H1 (cell line): Measurements from ENCODE around the gene CDK13. TPM values are rescaled to one million over a fixed set of nuclear protein-coding genes. Genes with fewer than 3 reads are reported as not detected.

Source experiments
- CTCF ChIA-PET: fragments of 300-600 bp; sonication (Branson Sonifier 250); formaldehyde crosslinking; loops from one replicate; lab custom pipeline; 2021; ENCODE audit not compliant: partially characterized antibody; lab: Charles Lee
- POLR2A ChIA-PET: fragments of 300-600 bp; sonication (Branson Sonifier 250); formaldehyde crosslinking; loops from one replicate; lab custom pipeline; 2021; ENCODE audit warnings: inconsistent platforms; ENCODE audit not compliant: partially characterized antibody; lab: Charles Lee
- DNase-seq, 2 experiments: peaks; one replicate each; pipeline versions ENCODE4 v3.0.0 to v3.0.0-alpha.2; 2010 to 2022; ENCODE audit warnings: low spot score in 2 of 2, low read depth in 1 of 2, mixed read lengths in 1 of 2
- FAIRE-seq: peaks from 2 replicates; lab custom pipeline; 2011; peaks lifted over from hg19 to GRCh38; lab: Jason Lieb, UNC
- H2AFZ ChIP-seq: 2 replicates; pipeline ENCODE4 v1.8.1; 2012; ENCODE audit warnings: low read length, inconsistent platforms
- H2AK5ac ChIP-seq: 2 replicates; pipeline ENCODE4 v1.6.1; 2013; ENCODE audit warnings: low read depth, low read length
- H2BK120ac ChIP-seq: replicated peaks from 2 replicates; pipeline ENCODE3; 2013; ENCODE audit warnings: low read depth, low read length, inconsistent platforms
- H2BK12ac ChIP-seq: 2 replicates; pipeline ENCODE4 v1.6.1; 2013; ENCODE audit warnings: low read depth, low read length
- H2BK15ac ChIP-seq: 2 replicates; pipeline ENCODE4 v1.6.1; 2013; ENCODE audit warnings: low read length
- H2BK20ac ChIP-seq: 2 replicates; pipeline ENCODE4 v1.6.1; 2013; ENCODE audit warnings: low read length
- H2BK5ac ChIP-seq: 2 replicates; pipeline ENCODE4 v1.6.1; 2013; ENCODE audit warnings: low read depth, low read length
- H3K14ac ChIP-seq: 2 replicates; pipeline ENCODE4 v1.6.1; 2013; ENCODE audit warnings: inconsistent platforms; ENCODE audit not compliant: insufficient read length
- H3K18ac ChIP-seq: 2 replicates; pipeline ENCODE4 v1.6.1; 2013; ENCODE audit warnings: low read length; ENCODE audit errors: extremely low read depth
- H3K23ac ChIP-seq: 2 replicates; pipeline ENCODE4 v1.6.1; 2013; ENCODE audit warnings: inconsistent platforms; ENCODE audit not compliant: insufficient read length
- H3K23me2 ChIP-seq: 2 replicates; pipeline ENCODE4 v1.6.1; 2013; ENCODE audit warnings: low read depth, low read length
- H3K27ac ChIP-seq: 2 replicates; pipeline ENCODE4 v1.6.1; 2011; ENCODE audit warnings: low read depth, low read length, inconsistent platforms
- H3K27me3 ChIP-seq, 4 experiments: replicated peaks in 1 of 4; 1 replicate in 1 of 4; 2 replicates in 3 of 4; pipeline versions ENCODE4 v1.6.1 to v1.8.1; 2011 to 2013; ENCODE audit warnings: low read length in 3 of 4, mild to moderate bottlenecking in 3 of 4, inconsistent platforms in 2 of 4, mixed read lengths in 2 of 4, moderate library complexity in 1 of 4; ENCODE audit not compliant: control insufficient read depth in 3 of 4, insufficient read depth in 3 of 4; ENCODE audit errors: extremely low read depth in 1 of 4
- H3K36me3 ChIP-seq, 4 experiments: 2 replicates each; pipeline versions ENCODE4 v1.6.1 to v1.8.1; 2011 to 2013; ENCODE audit warnings: mild to moderate bottlenecking in 4 of 4, low read length in 3 of 4, moderate library complexity in 2 of 4, control low read depth in 1 of 4, inconsistent platforms in 1 of 4; ENCODE audit not compliant: insufficient read depth in 4 of 4, control insufficient read depth in 2 of 4
- H3K4ac ChIP-seq: replicated peaks from 2 replicates; pipeline ENCODE3; 2013; ENCODE audit warnings: low read length, low read depth, mixed read lengths, inconsistent platforms; ENCODE audit not compliant: insufficient read length
- H3K4me1 ChIP-seq, 4 experiments: replicated peaks in 1 of 4; 1 replicate in 1 of 4; 2 replicates in 3 of 4; pipeline versions ENCODE4 v1.6.1 to v1.8.1; 2011 to 2013; ENCODE audit warnings: low read length in 3 of 4, inconsistent platforms in 2 of 4, mixed read lengths in 1 of 4; ENCODE audit not compliant: insufficient read depth in 4 of 4, control insufficient read depth in 3 of 4
- H3K4me2 ChIP-seq, 2 experiments: 2 replicates each; pipeline versions ENCODE4 v1.6.1 to v1.8.1; 2011 to 2013; ENCODE audit warnings: low read depth in 2 of 2, low read length in 2 of 2, control low read depth in 1 of 2, inconsistent platforms in 1 of 2, mild to moderate bottlenecking in 1 of 2; ENCODE audit not compliant: insufficient read depth in 1 of 2
- H3K4me3 ChIP-seq, 4 experiments: fragments of 200-600, 300-600 bp in 1 of 4; sonication (generic), shearing (Covaris generic), sonication (Bioruptor Twin) in 1 of 4; 2 replicates each; pipeline versions ENCODE4 v1.5.1 to v1.8.1; 2011 to 2016; ENCODE audit warnings: low read length in 4 of 4, low read depth in 3 of 4, control low read depth in 2 of 4, inconsistent platforms in 2 of 4, mild to moderate bottlenecking in 2 of 4, mixed read lengths in 1 of 4, moderate library complexity in 1 of 4; ENCODE audit not compliant: insufficient read depth in 2 of 4; ENCODE audit errors: extremely low read depth in 1 of 4
- H3K56ac ChIP-seq: replicated peaks from 2 replicates; pipeline ENCODE3; 2013; ENCODE audit warnings: low read depth, mild to moderate bottlenecking, mixed read lengths, low read length, inconsistent platforms; ENCODE audit not compliant: insufficient read length
- H3K79me1 ChIP-seq: 2 replicates; pipeline ENCODE4 v1.6.1; 2013; ENCODE audit warnings: low read depth, low read length, control low read depth
- H3K79me2 ChIP-seq, 2 experiments: 2 replicates each; pipeline versions ENCODE4 v1.6.1 to v1.8.1; 2012 to 2013; ENCODE audit warnings: low read length in 2 of 2, mild to moderate bottlenecking in 2 of 2, inconsistent platforms in 1 of 2; ENCODE audit not compliant: insufficient read depth in 2 of 2, control insufficient read depth in 1 of 2
- H3K9ac ChIP-seq, 4 experiments: replicated peaks in 1 of 4; 1 replicate in 1 of 4; 2 replicates in 3 of 4; pipeline versions ENCODE4 v1.6.1 to v1.8.1; 2011 to 2013; ENCODE audit warnings: low read depth in 3 of 4, low read length in 3 of 4, control low read depth in 2 of 4, mild to moderate bottlenecking in 2 of 4, moderate library complexity in 2 of 4, inconsistent platforms in 1 of 4; ENCODE audit errors: extremely low read depth in 1 of 4
- H3K9me3 ChIP-seq, 2 experiments: 2 replicates each; pipeline versions ENCODE4 v1.6.1 to v1.8.1; 2012 to 2013; ENCODE audit warnings: mild to moderate bottlenecking in 2 of 2, moderate library complexity in 2 of 2, control low read depth in 1 of 2, inconsistent platforms in 1 of 2, low read depth in 1 of 2, low read length in 1 of 2, mixed read lengths in 1 of 2; ENCODE audit not compliant: insufficient read depth in 2 of 2
- H4K20me1 ChIP-seq, 2 experiments: replicated peaks in 1 of 2; 2 replicates each; pipeline versions ENCODE3 to v1.8.1; 2011 to 2013; ENCODE audit warnings: inconsistent platforms in 2 of 2, low read length in 2 of 2, mild to moderate bottlenecking in 1 of 2; ENCODE audit not compliant: insufficient read depth in 2 of 2, control insufficient read depth in 1 of 2
- H4K5ac ChIP-seq: 2 replicates; pipeline ENCODE4 v1.6.1; 2013; ENCODE audit warnings: low read length, low read depth, mixed read lengths, inconsistent platforms; ENCODE audit not compliant: insufficient read length
- H4K8ac ChIP-seq: 2 replicates; pipeline ENCODE4 v1.8.0; 2013; ENCODE audit warnings: mild to moderate bottlenecking, moderate library complexity, low read length, inconsistent platforms; ENCODE audit not compliant: insufficient read depth; ENCODE audit errors: extremely low read depth
- H4K91ac ChIP-seq: replicated peaks from 2 replicates; pipeline ENCODE3; 2013; ENCODE audit warnings: low read length, mixed read lengths, inconsistent platforms; ENCODE audit not compliant: insufficient read length
- ASH2L ChIP-seq: fragments of 200-600, 300-600 bp; sonication (generic); IDR thresholded peaks from one replicate; pipeline ENCODE4 v1.7.1; 2017; ENCODE audit warnings: low read length
- HDAC2 ChIP-seq, 2 experiments: fragments of 300-600 bp in 1 of 2; sonication (generic) in 1 of 2; IDR thresholded peaks; 2 replicates each; pipeline ENCODE4 v1.6.1; 2011 to 2012; ENCODE audit warnings: low read depth in 2 of 2, low read length in 2 of 2, mild to moderate bottlenecking in 2 of 2, moderate library complexity in 2 of 2, borderline replicate concordance in 1 of 2, inconsistent platforms in 1 of 2
- POU5F1 ChIP-seq: IDR thresholded peaks from 2 replicates; pipeline ENCODE4 v1.6.1; 2011; ENCODE audit warnings: low read depth, mild to moderate bottlenecking, low read length, moderate library complexity
- RAD21 ChIP-seq, 2 experiments: IDR thresholded peaks in 1 of 2; conservative IDR thresholded peaks in 1 of 2; 2 replicates each; pipeline ENCODE4 v1.6.1; 2011; ENCODE audit warnings: low read depth in 2 of 2, low read length in 2 of 2, improper control_type of control experiment in 1 of 2, inconsistent platforms in 1 of 2, mild to moderate bottlenecking in 1 of 2, moderate library complexity in 1 of 2
- SIRT6 ChIP-seq: IDR thresholded peaks from one replicate; pipeline ENCODE4 v1.7.1; 2012; ENCODE audit warnings: low read length, inconsistent platforms
- SP4 ChIP-seq: IDR thresholded peaks from 2 replicates; pipeline ENCODE4 v1.6.1; 2012; ENCODE audit warnings: low read length, inconsistent platforms
- SRF ChIP-seq: IDR thresholded peaks from 2 replicates; pipeline ENCODE4 v1.6.1; 2011; ENCODE audit warnings: mild to moderate bottlenecking, low read depth, low read length, moderate library complexity
- TAF1 ChIP-seq: IDR thresholded peaks from 2 replicates; pipeline ENCODE4 v1.6.1; 2011; ENCODE audit warnings: mild to moderate bottlenecking, low read depth, low read length
- TCF12 ChIP-seq: IDR thresholded peaks from 2 replicates; pipeline ENCODE4 v1.6.1; 2011; ENCODE audit warnings: low read depth, mild to moderate bottlenecking, low read length
- TEAD4 ChIP-seq: IDR thresholded peaks from 2 replicates; pipeline ENCODE4 v1.6.1; 2012; ENCODE audit warnings: low read depth, low read length, inconsistent platforms, mixed read lengths
- WGBS, 2 experiments: shearing (Covaris generic) in 1 of 2; methylation state at CpG; one replicate each; pipeline versions ENCODE4 v1.1.6 to v1.1.7; 2013 to 2015; ENCODE audit warnings: low lambda C conversion rate in 2 of 2, mixed read lengths in 2 of 2, inconsistent platforms in 1 of 2, low coverage in 1 of 2, missing lambda C conversion rate in 1 of 2; ENCODE audit not compliant: insufficient replicate concordance in 2 of 2, insufficient coverage in 1 of 2, insufficient read length in 1 of 2; ENCODE audit errors: extremely low coverage in 1 of 2, missing lambda C conversion rate in 1 of 2; 5-methylcytosine and 5-hydroxymethylcytosine counted together
- polyA plus RNA-seq, 7 experiments: library from polyadenylated mRNA; depleted of rRNA in 3 of 7; stranded (reverse) in 5 of 7; unstranded in 2 of 7; fragments of >200 nt in 5 of 7; fragments of 200-250 nt in 2 of 7; gene quantifications; 1 replicate in 5 of 7; 2 replicates in 1 of 7; 4 replicates in 1 of 7; pipeline versions ENCODE4 v1.2.1 to v1.2.3, GENCODE V29; 2011 to 2013; ENCODE audit warnings: missing spikeins in 2 of 7, mixed read lengths in 2 of 7
- total RNA-seq: library from RNA; stranded (reverse); fragmentation: NEBNext Ultra II Directional; extraction: Animal tissue kit (Norgen Biotek cat#: 25700); gene quantifications from 2 replicates; pipeline ENCODE4 v1.2.1, GENCODE V29; 2021
- TF ChIP-seq, protein P1 (sequence below): IDR thresholded peaks from 2 replicates; pipeline ENCODE4 v1.6.1; 2012; ENCODE audit warnings: inconsistent platforms

CDK13 gene
- total and polyA plus RNA-seq, 2 of the 8 experiments (the other 6 are each of a cell fraction or from before 2014, with no cell fraction given), result 22.6 to 49.5 TPM

DNA sequence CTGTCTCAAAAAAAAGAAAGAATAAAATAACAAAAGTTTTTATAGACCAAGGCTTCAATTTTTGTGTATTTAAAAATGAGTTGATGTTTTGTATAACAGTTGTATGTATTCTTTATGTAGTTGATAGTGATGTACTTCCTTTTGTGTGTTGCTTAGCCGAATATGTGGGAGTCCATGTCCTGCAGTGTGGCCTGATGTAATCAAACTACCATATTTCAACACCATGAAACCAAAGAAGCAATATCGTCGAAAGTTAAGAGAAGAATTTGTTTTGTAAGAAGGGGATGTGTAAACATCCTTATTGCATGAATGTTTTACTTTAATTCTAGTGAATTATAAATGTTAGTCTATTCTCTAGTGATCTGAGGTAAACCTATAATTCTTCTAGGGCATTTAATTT is 127.8 kb downstream of the CDK13 start:
- H3K27ac ChIP-seq, result no peak overlapping the region
- TF ChIP-seq TCF12, result no peak
- TF ChIP-seq, protein P1, sequence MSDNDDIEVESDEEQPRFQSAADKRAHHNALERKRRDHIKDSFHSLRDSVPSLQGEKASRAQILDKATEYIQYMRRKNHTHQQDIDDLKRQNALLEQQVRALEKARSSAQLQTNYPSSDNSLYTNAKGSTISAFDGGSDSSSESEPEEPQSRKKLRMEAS, result no peak
- no peak for TF ChIP-seq SP4
- TF ChIP-seq TEAD4, result no peak
- TF ChIP-seq HDAC2 (IDR thresholded peaks at IDR 0.05; ENCODE audit: borderline replicate concordance in 1 of 2, low read depth in 2 of 2, low read length in 2 of 2), result no peak
- TF ChIP-seq POU5F1, result no peak
- no peak for TF ChIP-seq TAF1
- no peak for TF ChIP-seq RAD21 (IDR thresholded peaks at IDR 0.05 in 1 of 2, conservative IDR thresholded peaks at IDR 0.05 in 1 of 2; ENCODE audit: low read depth in 2 of 2, low read length in 2 of 2)
- TF ChIP-seq SRF, result no peak
- no peak for TF ChIP-seq ASH2L
- no peak for TF ChIP-seq SIRT6
- TF ChIP-seq, all 59 proteins: peak for 0
- no peak overlapping the region for H3K14ac ChIP-seq
- ChIA-PET POLR2A (no interaction called here), CTCF (interaction anchor here (0.7 to 0.9 kb wide), 2 partner anchors 25 to 28 kb away, joined by 3 read pairs; no protein-coding TSS in a partner anchor)
- no peaks in the 10 kb centered on the region for H3K9me3 ChIP-seq
- no peak overlapping the region for H2BK5ac ChIP-seq
- H4K20me1 ChIP-seq, result peaks cover 0 to 2% of the 10 kb centered on the region in 2 experiments
- no peak overlapping the region for H2BK12ac ChIP-seq
- no peak overlapping the region for H3K4me2 ChIP-seq
- no peak overlapping the region for H3K18ac ChIP-seq
- H3K79me1 ChIP-seq, result no peaks in the 10 kb centered on the region
- no peak overlapping the region for H2AK5ac ChIP-seq
- 87% methylated on average over 3 of the region's 3 CpGs; no CpG with 5 or more reads in 1 of the 2 experiments for WGBS, 2 experiments
- no peak overlapping the region for H2BK120ac ChIP-seq
- H2BK20ac ChIP-seq, result no peak overlapping the region
- no peak overlapping the region for H4K8ac ChIP-seq
- no peak overlapping the region for H4K91ac ChIP-seq
- no peak overlapping the region for H3K4me3 ChIP-seq
- FAIRE-seq (no peak), DNase-seq (no peak)
- no peaks in the 10 kb centered on the region for H3K27me3 ChIP-seq
- H3K9ac ChIP-seq, result no peak overlapping the region
- H3K4ac ChIP-seq, result no peak overlapping the region
- no peak overlapping the region for H4K5ac ChIP-seq
- H2BK15ac ChIP-seq, result no peak overlapping the region
- H2AFZ ChIP-seq, result no peak overlapping the region
- H3K36me3 ChIP-seq, result peaks cover 0 to 11% (median 4%) of the 10 kb centered on the region in 4 experiments; a peak in 2 of 8 replicates
- H3K56ac ChIP-seq, result no peak overlapping the region
- no peaks in the 10 kb centered on the region for H3K79me2 ChIP-seq
- H3K23ac ChIP-seq, result no peak overlapping the region
- H3K4me1 ChIP-seq, result no peaks in the 10 kb centered on the region
- no peaks in the 10 kb centered on the region for H3K23me2 ChIP-seq
